Calu3 (cell line): Measurements from ENCODE around the gene CALR. TPM values are rescaled to one million over a fixed set of nuclear protein-coding genes. Genes with fewer than 3 reads are reported as not detected.
A peak's percentile ranks its signal among the peaks of the same experiment; 100 is the strongest.
"Not testable (repeated sequence)": the region's sequence is repeated elsewhere in the genome, so short reads cannot be mapped to it uniquely, and the experiment has no call there.

ENCODE experiments used
- BruUV-seq: library from RNA; stranded (reverse); fragments of 400-500 nt; replicated peaks from 2 replicates; lab custom pipeline; 2021; lab: Mats Ljungman, UMichigan
- CTCF ChIA-PET: fragments of 300-600 bp; sonication (Branson Sonifier 250); formaldehyde crosslinking; loops from one replicate; lab custom pipeline; 2022; ENCODE audit warnings: antibody characterized with exemption; lab: Charles Lee
- DNase-seq: peaks from one replicate; pipeline ENCODE4 v3.0.0; 2022
- H3K27ac Mint-ChIP-seq: one replicate; pipeline ENCODE4 v1.8.0; 2022; ENCODE audit warnings: mixed read lengths; ENCODE audit not compliant: unreplicated experiment
- H3K27me3 Mint-ChIP-seq: one replicate; pipeline ENCODE4 v1.8.0; 2022; ENCODE audit warnings: mixed read lengths; ENCODE audit not compliant: unreplicated experiment
- H3K36me3 Mint-ChIP-seq: one replicate; pipeline ENCODE4 v1.8.0; 2022; ENCODE audit warnings: mild to moderate bottlenecking, moderate library complexity, mixed read lengths; ENCODE audit not compliant: insufficient read depth, unreplicated experiment
- H3K4me1 Mint-ChIP-seq: one replicate; pipeline ENCODE4 v1.8.0; 2022; ENCODE audit warnings: mild to moderate bottlenecking, low read depth, mixed read lengths; ENCODE audit not compliant: unreplicated experiment
- H3K4me3 Mint-ChIP-seq: one replicate; pipeline ENCODE4 v1.8.0; 2022; ENCODE audit warnings: mild to moderate bottlenecking, low read depth, moderate library complexity, mixed read lengths; ENCODE audit not compliant: unreplicated experiment
- H3K9me3 Mint-ChIP-seq: one replicate; pipeline ENCODE4 v1.8.0; 2022; ENCODE audit warnings: low read depth, mixed read lengths; ENCODE audit not compliant: unreplicated experiment
- intact Hi-C: fragments of 100-400 bp; cut with micrococcal nuclease; formaldehyde crosslinking; loops from one replicate; pipeline ENCODE4 v1.10.0; 2022; ENCODE audit not compliant: unreplicated experiment
- total RNA-seq: library from RNA; stranded (reverse); gene quantifications from 2 replicates; pipeline ENCODE4 v1.2.3, GENCODE V29; 2022
- TF ChIP-seq, protein P1 (sequence below): fragments of 200-600 bp; IDR thresholded peaks from one replicate; pipeline ENCODE4 v1.8.0; 2022; ENCODE audit warnings: antibody characterized with exemption; ENCODE audit not compliant: unreplicated experiment

The CALR gene
- total RNA-seq, 1 experiment from 2014 or later = 680 TPM

GRCh38 chr19:12912571-12912970 is 25.8 kb upstream of the CALR start:
- no TSS peak for BruUV-seq
- H3K27ac Mint-ChIP-seq = no peak overlapping the region
- no peak overlapping the region for H3K4me3 Mint-ChIP-seq
- H3K4me1 Mint-ChIP-seq = no peaks in the 10 kb centered on the region
- no peaks in the 10 kb centered on the region for H3K27me3 Mint-ChIP-seq
- no peak for DNase-seq
- CTCF ChIA-PET = no interaction called here
- intact Hi-C loops = no loop called here
- peaks cover 4% of the 10 kb centered on the region for H3K36me3 Mint-ChIP-seq
- H3K9me3 Mint-ChIP-seq = no peaks in the 10 kb centered on the region
- TF ChIP-seq, protein P1, sequence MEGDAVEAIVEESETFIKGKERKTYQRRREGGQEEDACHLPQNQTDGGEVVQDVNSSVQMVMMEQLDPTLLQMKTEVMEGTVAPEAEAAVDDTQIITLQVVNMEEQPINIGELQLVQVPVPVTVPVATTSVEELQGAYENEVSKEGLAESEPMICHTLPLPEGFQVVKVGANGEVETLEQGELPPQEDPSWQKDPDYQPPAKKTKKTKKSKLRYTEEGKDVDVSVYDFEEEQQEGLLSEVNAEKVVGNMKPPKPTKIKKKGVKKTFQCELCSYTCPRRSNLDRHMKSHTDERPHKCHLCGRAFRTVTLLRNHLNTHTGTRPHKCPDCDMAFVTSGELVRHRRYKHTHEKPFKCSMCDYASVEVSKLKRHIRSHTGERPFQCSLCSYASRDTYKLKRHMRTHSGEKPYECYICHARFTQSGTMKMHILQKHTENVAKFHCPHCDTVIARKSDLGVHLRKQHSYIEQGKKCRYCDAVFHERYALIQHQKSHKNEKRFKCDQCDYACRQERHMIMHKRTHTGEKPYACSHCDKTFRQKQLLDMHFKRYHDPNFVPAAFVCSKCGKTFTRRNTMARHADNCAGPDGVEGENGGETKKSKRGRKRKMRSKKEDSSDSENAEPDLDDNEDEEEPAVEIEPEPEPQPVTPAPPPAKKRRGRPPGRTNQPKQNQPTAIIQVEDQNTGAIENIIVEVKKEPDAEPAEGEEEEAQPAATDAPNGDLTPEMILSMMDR = no peak

- CTCF ChIA-PET = no interaction called here
- intact Hi-C loops = no loop called here
- H3K9me3 Mint-ChIP-seq = no peaks in the 10 kb centered on the region
- no peaks in the 10 kb centered on the region for H3K4me1 Mint-ChIP-seq
- H3K36me3 Mint-ChIP-seq = peaks cover 9% of the 10 kb centered on the region
- DNase-seq = no peak
- no peak overlapping the region for H3K27ac Mint-ChIP-seq
- no peak overlapping the region for H3K4me3 Mint-ChIP-seq
- BruUV-seq = no TSS peak
- TF ChIP-seq, protein P1 = no peak
- no peaks in the 10 kb centered on the region for H3K27me3 Mint-ChIP-seq
These were observed 25.3 kb upstream of the CALR start for GRCh38 chr19:12913011-12913561.

- no TSS peak for BruUV-seq
- CTCF ChIA-PET = no interaction called here
- intact Hi-C loops = no loop called here
- peaks cover 17% of the 10 kb centered on the region for H3K36me3 Mint-ChIP-seq
- no peaks in the 10 kb centered on the region for H3K9me3 Mint-ChIP-seq
- no peak for DNase-seq
- no peaks in the 10 kb centered on the region for H3K27me3 Mint-ChIP-seq
- no peak overlapping the region for H3K27ac Mint-ChIP-seq
- no peak overlapping the region for H3K4me3 Mint-ChIP-seq
- TF ChIP-seq, protein P1 = no peak
- H3K4me1 Mint-ChIP-seq = no peaks in the 10 kb centered on the region
These were observed 24.3 kb upstream of the CALR start for GRCh38 chr19:12913851-12914690.

DNA sequence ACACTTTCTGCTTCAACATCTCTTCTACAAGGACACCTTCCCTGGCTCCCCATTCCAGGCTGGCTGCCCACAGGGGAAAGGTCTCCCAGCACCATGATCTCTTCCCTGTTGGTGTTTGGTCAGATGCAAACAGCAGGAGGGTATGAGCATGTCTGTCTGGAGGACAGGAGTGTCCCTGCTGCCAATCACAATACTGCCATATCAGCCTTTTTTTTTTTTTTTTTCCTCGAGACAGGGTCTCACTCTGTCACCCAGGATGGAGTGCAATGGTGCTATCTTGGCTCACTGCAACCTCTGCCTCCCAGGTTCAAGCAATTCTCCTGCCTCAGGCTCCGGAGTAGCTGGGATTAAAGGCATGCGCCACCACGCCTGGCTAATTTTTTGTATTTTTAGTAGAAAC is 22.5 kb upstream of the CALR start:
- DNase-seq, BruUV-seq, H3K27ac Mint-ChIP-seq, H3K4me3 Mint-ChIP-seq, H3K9me3 Mint-ChIP-seq, H3K4me1 Mint-ChIP-seq, H3K27me3 Mint-ChIP-seq, intact Hi-C loops, CTCF ChIA-PET: not testable (repeated sequence)
- peaks cover 33% of the 10 kb centered on the region for H3K36me3 Mint-ChIP-seq

- H3K4me1 Mint-ChIP-seq = no peaks in the 10 kb centered on the region
- BruUV-seq = no TSS peak
- CTCF ChIA-PET = no interaction called here
- peaks cover 53% of the 10 kb centered on the region for H3K36me3 Mint-ChIP-seq
- H3K27me3 Mint-ChIP-seq = no peaks in the 10 kb centered on the region
- H3K27ac Mint-ChIP-seq = peak overlapping the region; percentile 91
- intact Hi-C loops = no loop called here
- no peaks in the 10 kb centered on the region for H3K9me3 Mint-ChIP-seq
- peak overlapping the region; percentile 64 for H3K4me3 Mint-ChIP-seq
- no peak for DNase-seq
- TF ChIP-seq, protein P1 = no peak
These were observed 20.2 kb upstream of the CALR start for GRCh38 chr19:12918253-12918652.
